AG04450 (cell line): Measurements from ENCODE around the gene PERM1. TPM values are rescaled to one million over a fixed set of nuclear protein-coding genes. Genes with fewer than 3 reads are reported as not detected.
A peak's percentile ranks its signal among the peaks of the same experiment; 100 is the strongest.

Experiments used
- CTCF ChIA-PET: fragments of 300-600, 350-600 bp; formaldehyde crosslinking; extraction: SDS; loops from one replicate; lab custom pipeline; 2022; ENCODE audit warnings: antibody characterized with exemption, inconsistent platforms; lab: Charles Lee
- POLR2A ChIA-PET: fragments of 350-600 bp; formaldehyde crosslinking; extraction: SDS; loops from one replicate; lab custom pipeline; 2021; ENCODE audit warnings: antibody characterized with exemption, inconsistent platforms; lab: Yijun Ruan, JAX
- DNase-seq: peaks from one replicate; pipeline ENCODE4 v3.0.0-alpha.2; 2011; ENCODE audit warnings: low read depth, low spot score
- H3K27ac ChIP-seq: one replicate; pipeline ENCODE4 v1.5.1; 2012; ENCODE audit warnings: low read depth, low read length, control low read depth
- H3K27me3 ChIP-seq: one replicate; pipeline ENCODE4 v1.6.0; 2012; ENCODE audit warnings: low read length; ENCODE audit not compliant: control insufficient read depth, insufficient read depth
- H3K4me3 ChIP-seq: 2 replicates; pipeline ENCODE4 v1.5.1; 2011; ENCODE audit warnings: mild to moderate bottlenecking, low read depth, low read length, control low read depth
- H3K9me3 ChIP-seq: 2 replicates; pipeline ENCODE4 v1.5.1; 2012; ENCODE audit warnings: low read length; ENCODE audit not compliant: control insufficient read depth, insufficient read depth
- polyA plus RNA-seq: library from polyadenylated mRNA; depleted of rRNA; stranded (reverse); fragments of >200 nt; gene quantifications from 2 replicates; pipeline ENCODE4 v1.2.3, GENCODE V29; 2011
- TF ChIP-seq, protein P1 (sequence below): IDR thresholded peaks from 2 replicates; pipeline ENCODE4 v1.5.1; 2011; ENCODE audit warnings: low read depth, low read length, control low read depth, inconsistent platforms

PERM1 gene
- polyA plus RNA-seq, 1 experiment, result not detected

DNA sequence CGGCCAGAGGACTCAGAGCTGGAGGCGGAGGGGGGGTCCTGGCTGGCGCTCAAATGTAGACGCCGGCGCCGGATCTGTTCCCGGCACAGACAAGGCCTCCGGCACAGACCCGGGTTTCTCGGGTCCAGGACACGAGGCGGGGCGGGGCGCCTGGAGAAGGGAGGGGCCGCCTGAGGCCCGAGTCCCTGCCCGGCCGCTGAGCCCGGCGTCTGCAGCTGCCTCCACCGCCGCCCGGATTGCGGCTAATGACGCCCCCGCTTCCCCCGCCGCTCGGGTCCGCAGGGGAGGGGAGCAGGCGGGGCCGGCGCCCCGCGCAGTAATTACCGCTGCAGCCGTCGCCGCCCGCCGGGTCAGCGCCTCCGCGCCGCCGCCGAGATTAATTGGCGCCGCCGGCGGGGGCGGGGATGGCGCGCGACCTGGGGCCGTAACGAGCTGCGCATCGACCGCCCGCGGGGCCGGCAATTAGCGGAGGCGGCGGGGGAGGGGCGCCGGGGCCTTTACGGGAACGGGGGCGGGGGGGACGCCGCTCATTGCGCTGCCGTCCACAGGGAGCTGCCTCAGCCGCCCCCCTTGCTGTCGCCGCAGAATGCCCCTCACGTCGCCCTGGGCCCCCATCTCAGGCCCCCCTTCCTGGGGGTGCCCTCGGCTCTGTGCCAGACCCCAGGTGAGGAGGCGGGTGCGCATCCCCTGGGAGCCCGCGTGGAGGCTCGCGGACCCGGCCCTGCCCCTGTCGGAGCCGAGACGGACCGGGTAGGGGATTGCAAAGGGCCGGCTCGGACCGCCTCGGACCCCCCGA, 40.1 kb downstream of the PERM1 start:
- H3K27me3 ChIP-seq, result no peaks in the 10 kb centered on the region
- no peak overlapping the region for H3K27ac ChIP-seq
- TF ChIP-seq, protein P1, sequence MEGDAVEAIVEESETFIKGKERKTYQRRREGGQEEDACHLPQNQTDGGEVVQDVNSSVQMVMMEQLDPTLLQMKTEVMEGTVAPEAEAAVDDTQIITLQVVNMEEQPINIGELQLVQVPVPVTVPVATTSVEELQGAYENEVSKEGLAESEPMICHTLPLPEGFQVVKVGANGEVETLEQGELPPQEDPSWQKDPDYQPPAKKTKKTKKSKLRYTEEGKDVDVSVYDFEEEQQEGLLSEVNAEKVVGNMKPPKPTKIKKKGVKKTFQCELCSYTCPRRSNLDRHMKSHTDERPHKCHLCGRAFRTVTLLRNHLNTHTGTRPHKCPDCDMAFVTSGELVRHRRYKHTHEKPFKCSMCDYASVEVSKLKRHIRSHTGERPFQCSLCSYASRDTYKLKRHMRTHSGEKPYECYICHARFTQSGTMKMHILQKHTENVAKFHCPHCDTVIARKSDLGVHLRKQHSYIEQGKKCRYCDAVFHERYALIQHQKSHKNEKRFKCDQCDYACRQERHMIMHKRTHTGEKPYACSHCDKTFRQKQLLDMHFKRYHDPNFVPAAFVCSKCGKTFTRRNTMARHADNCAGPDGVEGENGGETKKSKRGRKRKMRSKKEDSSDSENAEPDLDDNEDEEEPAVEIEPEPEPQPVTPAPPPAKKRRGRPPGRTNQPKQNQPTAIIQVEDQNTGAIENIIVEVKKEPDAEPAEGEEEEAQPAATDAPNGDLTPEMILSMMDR, result no peak
- CTCF ChIA-PET, result interaction anchor here (0.6 kb wide), 1 partner anchor 80 kb away, joined by 3 read pairs; no protein-coding TSS in a partner anchor
- no peak for DNase-seq
- peak overlapping the region; percentile 49 for H3K4me3 ChIP-seq
- H3K9me3 ChIP-seq, result no peaks in the 10 kb centered on the region; the same call in 1 of the 2 replicates
- POLR2A ChIA-PET, result interaction anchor here (0.6 to 1.3 kb wide), 5 partner anchors 10 to 34 kb away, joined by 3 to 8 read pairs (median 4); partner anchors contain the start of genes PLEKHN1 and SAMD11

DNA sequence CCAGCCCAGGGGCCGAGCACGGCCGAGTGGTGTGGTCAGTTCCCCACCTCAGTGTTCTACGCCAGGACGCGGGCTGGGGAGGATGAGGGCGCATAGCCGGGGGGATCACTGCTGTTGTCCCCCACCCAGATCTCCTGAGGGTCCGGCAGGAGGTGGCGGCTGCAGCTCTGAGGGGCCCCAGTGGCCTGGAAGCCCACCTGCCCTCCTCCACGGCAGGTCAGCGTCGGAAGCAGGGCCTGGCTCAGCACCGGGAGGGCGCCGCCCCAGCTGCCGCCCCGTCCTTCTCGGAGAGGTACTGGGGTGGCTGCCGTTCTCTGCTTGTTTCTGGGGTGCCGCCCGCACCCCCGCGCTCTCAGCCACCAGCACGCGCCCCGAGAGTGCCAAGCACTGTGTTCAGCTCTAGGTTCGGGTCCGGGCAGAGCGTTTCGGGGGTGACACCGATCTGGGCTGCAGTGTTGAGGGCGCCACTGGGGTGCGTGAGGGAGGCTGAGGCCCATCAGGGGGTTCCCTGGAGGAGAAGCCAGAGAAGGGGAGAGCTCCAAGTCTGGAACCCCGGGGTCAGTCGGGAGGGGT, 40.8 kb downstream of the PERM1 start:
- TF ChIP-seq, protein P1, result no peak
- no peak overlapping the region; the same call in 1 of the 2 replicates for H3K4me3 ChIP-seq
- DNase-seq, result no peak
- ChIA-PET CTCF (interaction anchor here (0.8 to 1.2 kb wide), 2 partner anchors 11 to 36 kb away, joined by 5 to 10 read pairs; no protein-coding TSS in a partner anchor), POLR2A (interaction anchor here (0.6 to 1.3 kb wide), 2 partner anchors 26 to 72 kb away, joined by 3 to 4 read pairs; partner anchors contain the start of gene PLEKHN1)
- H3K27me3 ChIP-seq, result no peaks in the 10 kb centered on the region
- no peaks in the 10 kb centered on the region; the same call in 1 of the 2 replicates for H3K9me3 ChIP-seq
- H3K27ac ChIP-seq, result no peak overlapping the region

DNA sequence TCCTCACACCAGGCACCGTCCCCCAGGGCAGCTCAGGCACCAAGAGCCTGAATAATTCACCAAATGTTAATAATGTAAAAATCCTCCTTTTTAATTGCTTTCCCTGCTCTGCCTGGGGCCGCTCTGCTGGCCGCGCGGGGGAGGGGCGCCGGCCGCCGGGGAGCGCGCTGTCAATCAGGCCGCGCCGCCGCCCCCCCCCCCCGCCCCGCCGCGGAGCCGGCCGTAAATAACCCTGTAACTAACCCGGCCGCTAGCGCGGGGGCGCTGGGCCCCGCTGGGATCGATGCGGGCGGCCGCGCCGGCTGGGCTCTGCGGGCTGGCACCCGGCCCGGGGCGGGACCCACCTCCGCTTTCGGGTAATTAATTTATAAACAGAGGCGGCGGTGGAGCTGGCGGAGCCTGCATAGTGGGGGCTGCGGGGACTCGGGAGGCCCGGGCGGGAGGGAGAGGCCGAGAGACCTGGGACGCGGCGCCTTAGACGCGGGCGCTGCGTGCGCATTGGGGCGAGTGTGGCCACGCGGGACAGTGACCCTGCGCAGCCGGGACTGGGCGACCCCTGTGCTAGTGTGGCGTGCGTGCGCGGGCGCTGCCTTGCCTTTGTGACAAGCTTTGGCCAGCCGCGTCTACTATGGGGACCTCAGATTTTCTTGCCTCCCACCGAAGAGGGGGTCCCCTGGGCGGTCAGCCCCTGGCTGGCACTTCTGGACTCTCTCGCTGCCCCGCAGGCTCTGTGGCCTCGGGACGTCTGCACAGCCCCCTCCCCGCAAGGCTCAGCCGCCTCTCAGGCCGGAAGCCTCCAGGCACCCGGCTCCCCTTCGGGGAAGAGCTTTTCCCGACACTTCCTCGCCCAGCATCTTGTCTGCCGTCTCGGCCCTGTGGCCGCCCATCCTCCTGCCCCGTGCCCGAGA, 41.5 kb downstream of the PERM1 start:
- no peak for DNase-seq
- Histone ChIP-seq H3K27me3 (peaks cover 4% of the 10 kb centered on the region), H3K27ac (peak overlapping the region; percentile 11), H3K9me3 (no peaks in the 10 kb centered on the region; the same call in 1 of the 2 replicates), H3K4me3 (peak overlapping the region; percentile 32; the same call in 1 of the 2 replicates)
- CTCF ChIA-PET, result interaction anchor here (0.8 to 1.2 kb wide), 2 partner anchors 12 to 36 kb away, joined by 5 to 10 read pairs; no protein-coding TSS in a partner anchor
- TF ChIP-seq, protein P1, result no peak
- POLR2A ChIA-PET, result interaction anchor here (0.6 to 1.3 kb wide), 3 partner anchors 26 to 72 kb away, joined by 3 to 4 read pairs (median 3); partner anchors contain the start of gene PLEKHN1

DNA sequence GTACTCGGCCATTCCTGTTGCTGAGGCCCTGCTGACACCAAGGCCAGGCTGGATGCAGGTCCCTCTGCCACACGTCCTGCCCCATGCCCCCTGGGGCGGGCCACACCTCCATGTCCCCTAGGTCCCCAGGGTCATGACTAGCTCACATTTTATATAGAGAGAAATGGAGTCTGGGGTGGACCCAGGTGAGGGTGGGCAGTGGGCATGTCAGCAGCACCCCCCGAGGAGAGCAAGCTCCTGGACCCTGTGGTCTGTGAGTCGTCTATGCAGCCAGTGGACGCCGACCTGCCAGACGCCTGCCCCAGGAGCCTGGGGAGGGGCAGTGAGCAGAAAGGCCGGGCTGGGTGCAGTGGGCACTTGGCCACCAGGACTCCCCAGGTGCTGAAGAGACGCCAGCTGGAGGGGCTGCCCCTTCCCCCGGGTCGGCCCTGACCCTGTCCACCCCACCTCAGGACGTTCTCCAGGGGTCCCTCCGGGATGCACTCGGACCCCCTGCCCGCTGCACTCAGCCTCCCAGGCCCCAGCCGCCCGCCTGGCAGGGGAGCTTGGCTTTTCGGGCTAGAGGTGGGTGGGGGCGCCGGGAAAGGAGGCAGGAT, 42.3 kb downstream of the PERM1 start:
- peaks cover 4% of the 10 kb centered on the region for H3K27me3 ChIP-seq
- H3K27ac ChIP-seq, result no peak overlapping the region
- no peaks in the 10 kb centered on the region; the same call in 1 of the 2 replicates for H3K9me3 ChIP-seq
- ChIA-PET POLR2A (interaction anchor here (1.1 kb wide), 1 partner anchor 28 kb away, joined by 3 read pairs; no protein-coding TSS in a partner anchor), CTCF (no interaction called here)
- peak overlapping the region; percentile 10; the same call in 1 of the 2 replicates for H3K4me3 ChIP-seq
- DNase-seq, result no peak
- TF ChIP-seq, protein P1, result no peak
